HUES6 (cell line): ENCODE data around the gene PSPN.

ENCODE experiments used
- H3K27ac ChIP-seq: 2 replicates; pipeline ENCODE4 v1.7.0; 2013; ENCODE audit warnings: low read depth, mild to moderate bottlenecking, low read length, inconsistent platforms
- H3K27me3 ChIP-seq: 2 replicates; pipeline ENCODE4 v1.6.1; 2013; ENCODE audit warnings: low read length; ENCODE audit not compliant: control insufficient read depth, insufficient read depth
- H3K36me3 ChIP-seq: 2 replicates; pipeline ENCODE4 v1.6.1; 2013; ENCODE audit warnings: low read length; ENCODE audit not compliant: control insufficient read depth, insufficient read depth
- H3K4me1 ChIP-seq: 2 replicates; pipeline ENCODE4 v1.6.1; 2013; ENCODE audit warnings: low read length; ENCODE audit not compliant: control insufficient read depth, insufficient read depth
- H3K4me3 ChIP-seq: 2 replicates; pipeline ENCODE4 v1.5.1; 2013; ENCODE audit warnings: low read depth, low read length
- H3K9ac ChIP-seq: one replicate; pipeline ENCODE4 v1.6.1; 2013; ENCODE audit warnings: mild to moderate bottlenecking, low read length
- H3K9me3 ChIP-seq: 2 replicates; pipeline ENCODE4 v1.6.1; 2013; ENCODE audit warnings: low read depth, low read length; ENCODE audit not compliant: control insufficient read depth, insufficient read depth

Gene PSPN

GRCh38 chr19:6415591-6416190 lies 40.0 kb upstream of the PSPN start:
- H3K9me3 ChIP-seq = no peaks in the 10 kb centered on the region
- peaks cover 68% of the 10 kb centered on the region for H3K36me3 ChIP-seq
- H3K4me3 ChIP-seq = no peak overlapping the region
- no peak overlapping the region for H3K27ac ChIP-seq
- no peaks in the 10 kb centered on the region for H3K27me3 ChIP-seq
- peaks cover 3% of the 10 kb centered on the region; the same call in 1 of the 2 replicates for H3K4me1 ChIP-seq
- H3K9ac ChIP-seq = no peak overlapping the region

- Histone ChIP-seq H3K9ac (no peak overlapping the region), H3K27me3 (no peaks in the 10 kb centered on the region), H3K36me3 (peaks cover 61% of the 10 kb centered on the region), H3K9me3 (no peaks in the 10 kb centered on the region), H3K27ac (no peak overlapping the region), H3K4me3 (no peak overlapping the region), H3K4me1 (peaks cover 3% of the 10 kb centered on the region; the same call in 1 of the 2 replicates)
These were observed 39.3 kb upstream of the PSPN start for GRCh38 chr19:6414793-6415590.

DNA sequence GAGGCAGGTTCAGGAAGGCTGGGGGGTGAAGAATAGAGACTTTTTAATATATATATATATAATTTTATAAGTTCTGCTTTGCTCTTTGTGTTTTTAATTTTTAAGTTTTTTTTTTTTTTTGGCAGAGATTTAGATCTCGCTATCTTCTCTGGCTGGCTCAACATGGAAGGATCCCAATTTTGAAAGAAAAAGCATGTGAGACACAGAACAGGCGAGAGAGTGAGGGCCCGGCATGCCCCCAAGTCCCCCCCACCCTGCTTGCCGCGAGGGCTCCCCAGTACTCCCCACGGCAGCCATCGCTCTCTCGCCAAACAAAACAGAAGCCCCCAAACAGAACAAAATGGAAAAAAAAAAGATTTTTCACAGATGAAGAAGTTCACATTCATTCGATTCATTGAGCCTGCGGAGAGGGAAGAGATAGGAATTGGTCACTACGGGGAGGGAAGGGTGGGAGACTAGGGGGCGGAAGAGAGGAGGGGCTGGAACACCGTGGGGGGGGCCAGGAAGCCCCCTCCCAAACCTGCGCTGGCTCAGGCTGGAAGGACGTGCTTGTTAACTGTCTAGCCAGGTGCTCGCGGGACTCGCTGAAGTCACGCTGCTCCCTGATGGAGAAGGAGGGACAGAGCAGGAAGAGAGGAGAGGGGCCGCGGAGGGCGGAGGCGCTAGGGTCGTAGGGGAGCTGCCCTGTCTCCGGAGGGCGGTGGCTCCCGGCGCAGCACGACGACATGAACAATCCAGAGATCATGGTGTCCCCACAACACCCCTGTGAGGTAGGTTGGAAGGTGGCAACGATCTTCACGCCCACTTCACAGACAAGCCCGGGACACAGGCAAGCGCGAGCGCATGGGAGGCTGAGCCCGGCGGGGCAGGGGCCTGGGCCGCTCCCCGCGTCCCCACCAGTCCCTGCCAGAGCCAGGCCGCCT lies 38.2 kb upstream of the PSPN start:
- Histone ChIP-seq H3K36me3 (peaks cover 51% of the 10 kb centered on the region), H3K4me1 (peaks cover 3% of the 10 kb centered on the region; the same call in 1 of the 2 replicates), H3K9me3 (no peaks in the 10 kb centered on the region), H3K27ac (no peak overlapping the region), H3K4me3 (no peak overlapping the region), H3K9ac (no peak overlapping the region), H3K27me3 (no peaks in the 10 kb centered on the region)

GRCh38 chr19:6413291-6413690 lies 37.6 kb upstream of the PSPN start:
- Histone ChIP-seq H3K27me3 (no peaks in the 10 kb centered on the region), H3K27ac (no peak overlapping the region), H3K36me3 (peaks cover 44% of the 10 kb centered on the region), H3K4me3 (no peak overlapping the region), H3K4me1 (peaks cover 3% of the 10 kb centered on the region; the same call in 1 of the 2 replicates), H3K9ac (no peak overlapping the region), H3K9me3 (no peaks in the 10 kb centered on the region)

DNA sequence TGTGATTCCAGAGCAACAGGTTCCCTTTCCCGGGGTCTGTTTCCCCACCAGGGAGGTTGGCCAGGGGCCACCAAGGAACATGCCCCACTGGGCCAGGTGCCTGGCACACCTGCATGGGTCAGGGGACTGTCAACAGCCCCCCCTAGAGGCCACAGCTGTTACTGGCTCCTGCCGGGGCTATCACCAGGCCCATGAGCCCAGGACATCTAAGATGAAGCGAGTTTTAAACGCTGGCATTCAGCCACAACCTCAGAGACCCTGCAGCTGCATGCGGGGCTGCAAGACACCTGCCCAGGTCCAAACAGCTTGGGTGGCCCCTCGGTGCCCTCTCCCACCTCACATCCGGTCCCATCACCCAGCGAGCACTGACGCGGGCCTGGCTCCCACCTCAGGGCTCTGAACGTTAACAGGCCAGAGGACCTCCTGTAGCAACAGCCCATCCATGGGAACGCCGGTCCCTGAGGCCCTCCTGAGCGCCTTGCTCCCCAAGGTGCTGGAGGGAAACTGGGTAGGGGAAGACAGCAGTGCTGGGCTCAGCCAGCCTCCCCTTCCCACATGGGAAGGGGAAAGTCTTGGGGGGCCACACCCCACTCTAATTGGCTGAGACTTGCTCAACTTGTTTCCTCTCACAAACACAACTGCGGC lies 36.8 kb upstream of the PSPN start:
- no peak overlapping the region for H3K27ac ChIP-seq
- no peaks in the 10 kb centered on the region for H3K9me3 ChIP-seq
- H3K4me3 ChIP-seq = no peak overlapping the region
- peaks cover 36% of the 10 kb centered on the region for H3K36me3 ChIP-seq
- H3K4me1 ChIP-seq = peaks cover 3% of the 10 kb centered on the region; the same call in 1 of the 2 replicates
- H3K9ac ChIP-seq = no peak overlapping the region
- no peaks in the 10 kb centered on the region for H3K27me3 ChIP-seq

GRCh38 chr19:6412061-6412446 lies 36.3 kb upstream of the PSPN start:
- Histone ChIP-seq H3K4me1 (peaks cover 3% of the 10 kb centered on the region; the same call in 1 of the 2 replicates), H3K27me3 (no peaks in the 10 kb centered on the region), H3K27ac (no peak overlapping the region), H3K36me3 (peaks cover 31% of the 10 kb centered on the region), H3K9ac (no peak overlapping the region), H3K9me3 (no peaks in the 10 kb centered on the region), H3K4me3 (no peak overlapping the region)

DNA sequence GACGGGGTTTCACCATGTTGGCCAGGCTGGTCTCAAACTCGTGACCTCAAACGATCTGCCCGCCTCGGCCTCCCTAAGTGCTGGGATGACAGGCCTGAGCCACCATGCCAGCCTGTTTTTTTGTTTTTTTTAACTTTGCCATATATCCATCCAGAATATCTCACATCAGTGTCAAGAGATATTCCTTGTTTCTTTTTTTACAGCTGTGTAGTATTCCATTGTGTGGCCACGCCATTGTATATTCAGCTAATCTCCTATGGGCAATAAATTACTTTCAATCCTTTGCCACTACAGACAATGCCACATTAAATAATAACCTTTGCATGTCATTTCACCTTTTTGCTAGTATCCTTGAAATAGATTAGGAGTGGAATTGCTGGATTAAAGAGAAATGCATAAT lies 33.6 kb upstream of the PSPN start:
- no peak overlapping the region for H3K27ac ChIP-seq
- H3K4me3 ChIP-seq = no peak overlapping the region
- no peak overlapping the region for H3K9ac ChIP-seq
- H3K9me3 ChIP-seq = no peaks in the 10 kb centered on the region
- H3K36me3 ChIP-seq = peaks cover 6% of the 10 kb centered on the region
- peaks cover 3% of the 10 kb centered on the region; the same call in 1 of the 2 replicates for H3K4me1 ChIP-seq
- no peaks in the 10 kb centered on the region for H3K27me3 ChIP-seq

DNA sequence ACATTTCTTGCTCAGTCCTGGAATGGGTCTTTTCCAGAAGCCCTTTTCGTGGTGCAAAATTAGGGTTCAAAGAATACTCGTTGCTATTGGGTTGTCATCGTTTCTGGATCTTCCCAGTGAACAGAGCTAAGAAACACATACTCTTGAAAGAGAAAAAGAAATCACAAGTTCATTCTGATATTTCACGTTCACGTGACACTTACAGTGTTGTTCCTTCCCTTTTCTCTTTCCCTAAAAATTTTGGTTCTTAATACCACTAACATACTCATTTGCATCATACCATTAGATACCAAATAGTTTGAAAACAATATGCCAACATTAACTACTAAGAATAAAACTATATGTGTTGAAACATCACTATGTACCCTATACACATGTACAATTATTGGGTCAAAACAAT lies 30.7 kb upstream of the PSPN start:
- H3K27me3 ChIP-seq = no peaks in the 10 kb centered on the region
- H3K9ac ChIP-seq = no peak overlapping the region
- H3K27ac ChIP-seq = no peak overlapping the region
- no peaks in the 10 kb centered on the region for H3K9me3 ChIP-seq
- H3K36me3 ChIP-seq = no peaks in the 10 kb centered on the region
- H3K4me3 ChIP-seq = no peak overlapping the region
- no peaks in the 10 kb centered on the region for H3K4me1 ChIP-seq

DNA sequence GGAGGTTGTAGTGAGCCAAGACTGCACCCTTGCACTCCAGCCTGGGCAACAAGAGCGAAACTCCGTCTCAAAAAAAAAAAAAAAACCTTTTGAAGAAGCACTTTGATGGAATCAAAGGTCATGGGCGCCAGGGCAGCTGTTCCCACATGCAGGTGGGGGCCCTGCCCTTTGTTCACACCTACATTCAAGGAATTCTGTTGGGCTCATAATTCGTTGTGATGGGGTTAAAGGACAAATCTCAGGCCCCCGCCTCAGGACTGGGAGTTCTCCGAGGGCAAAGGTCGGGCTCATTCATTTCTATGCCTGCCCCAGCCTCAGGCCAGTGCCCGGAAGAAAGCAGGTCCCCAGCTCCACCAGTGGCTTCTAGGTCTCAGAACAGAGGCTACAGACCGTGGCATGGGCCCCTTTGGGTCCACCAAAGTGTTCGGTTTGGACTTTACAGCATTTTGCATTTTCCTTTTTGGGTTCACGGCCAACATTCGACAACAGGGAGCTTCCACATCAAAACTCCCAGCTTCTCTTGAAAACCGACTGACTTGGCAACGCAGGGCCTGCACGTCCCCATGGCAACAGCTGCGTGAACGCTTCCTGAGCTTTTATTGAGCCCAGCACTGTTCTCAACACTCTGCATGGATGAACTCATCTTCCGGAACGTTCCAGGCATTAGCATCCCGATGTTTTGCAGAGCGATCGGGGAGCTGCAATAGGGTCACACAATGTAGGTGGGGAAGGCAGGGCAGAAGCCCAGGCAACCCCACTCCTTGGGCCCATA lies 27.3 kb upstream of the PSPN start:
- Histone ChIP-seq H3K27ac (no peak overlapping the region), H3K9ac (no peak overlapping the region)

GRCh38 chr19:6402058-6402457 lies 26.3 kb upstream of the PSPN start:
- no peaks in the 10 kb centered on the region for H3K4me1 ChIP-seq
- H3K27ac ChIP-seq = no peak overlapping the region
- no peaks in the 10 kb centered on the region for H3K9me3 ChIP-seq
- H3K4me3 ChIP-seq = no peak overlapping the region
- H3K36me3 ChIP-seq = no peaks in the 10 kb centered on the region
- no peak overlapping the region for H3K9ac ChIP-seq
- H3K27me3 ChIP-seq = no peaks in the 10 kb centered on the region

More for the DNA sequence above, 27.3 kb upstream of the PSPN start:
- H3K27me3 ChIP-seq = no peaks in the 10 kb centered on the region
- no peaks in the 10 kb centered on the region for H3K36me3 ChIP-seq
- no peaks in the 10 kb centered on the region for H3K9me3 ChIP-seq
- H3K4me1 ChIP-seq = no peaks in the 10 kb centered on the region
- no peak overlapping the region for H3K4me3 ChIP-seq
